ENCODE results near the gene ZNF709.

Gene ZNF709

DNA sequence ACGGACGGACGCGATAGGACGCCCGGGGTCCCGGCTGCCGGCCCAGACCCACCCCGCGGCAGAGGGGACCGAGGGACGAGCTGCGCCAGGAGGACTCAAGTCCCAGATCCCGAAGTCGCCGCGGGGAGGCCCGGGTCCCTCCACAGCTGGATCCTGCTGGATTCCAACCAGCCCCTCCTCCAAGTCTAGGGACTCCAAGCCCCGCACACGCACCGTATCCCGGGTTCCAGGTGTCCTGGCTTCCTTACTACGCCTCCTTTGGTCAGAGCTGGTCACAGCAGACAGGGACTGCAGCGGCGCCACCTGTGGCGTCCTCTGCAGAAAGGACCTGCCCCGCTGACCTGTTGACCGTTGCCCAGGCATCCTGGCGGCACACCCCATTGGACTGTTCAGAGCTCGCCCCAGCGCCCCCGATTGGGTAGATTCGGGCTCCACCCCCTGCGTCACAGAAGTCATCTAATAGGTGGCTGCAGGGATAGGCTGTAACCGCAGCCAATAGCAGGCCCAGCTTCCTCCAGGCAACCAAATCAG is 29.0 kb upstream of the ZNF709 start:
- no peaks in the 10 kb centered on the region for H3K27me3 ChIP-seq (ENCODE audit: insufficient read depth, low read depth)
- H3K79me2 ChIP-seq (ENCODE audit: insufficient read depth, low read depth) = no peaks in the 10 kb centered on the region
- no peak overlapping the region for H3K9ac ChIP-seq
- no peak overlapping the region for H2AFZ ChIP-seq (ENCODE audit: low read depth)
- H4K20me1 ChIP-seq (ENCODE audit: insufficient read depth) = no peaks in the 10 kb centered on the region
- H3K4me3 ChIP-seq (IDR thresholded peaks at IDR 0.05; ENCODE audit: insufficient read depth, low read depth, low read length) = no peak overlapping the region
- H3K4me2 ChIP-seq = no peak overlapping the region
- H3K36me3 ChIP-seq (ENCODE audit: insufficient read depth) = no peaks in the 10 kb centered on the region
- H3K27ac ChIP-seq = no peak overlapping the region
- H3K4me1 ChIP-seq (ENCODE audit: low read depth, poor library complexity, severe bottlenecking) = no peaks in the 10 kb centered on the region
- no peak for TF ChIP-seq CTCF (conservative IDR thresholded peaks at IDR 0.05; ENCODE audit: low read depth, low read length)

GRCh38 chr19:12497032-12497431 is 12.4 kb upstream of the ZNF709 start:
- H3K4me2 ChIP-seq = no peak overlapping the region
- no peak overlapping the region for H2AFZ ChIP-seq (ENCODE audit: low read depth)

DNA sequence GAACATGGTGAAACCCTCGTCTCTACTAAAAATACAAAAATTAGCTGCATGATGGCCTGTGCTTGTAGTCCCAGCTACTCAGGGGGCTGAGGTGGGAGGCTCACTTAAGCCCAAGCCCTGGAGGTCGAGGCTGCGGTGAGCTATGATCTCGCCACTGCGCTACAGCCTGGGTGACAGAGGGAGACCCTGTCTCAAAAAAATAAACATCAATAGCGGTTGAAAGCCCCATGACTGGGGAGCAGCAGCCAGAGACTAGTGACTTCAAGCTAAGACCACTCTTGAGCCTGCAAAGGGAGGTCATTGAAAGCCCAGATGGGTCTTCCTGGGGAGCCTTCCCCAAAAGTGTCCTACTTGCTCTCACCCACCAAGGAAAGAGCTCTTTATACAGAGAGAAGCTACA is 11.9 kb upstream of the ZNF709 start:
- Histone ChIP-seq H3K4me1 (ENCODE audit: low read depth, poor library complexity, severe bottlenecking) (peaks cover 4% of the 10 kb centered on the region), H3K4me2 (no peak overlapping the region), H3K79me2 (ENCODE audit: insufficient read depth, low read depth) (no peaks in the 10 kb centered on the region), H3K27ac (no peak overlapping the region), H2AFZ (ENCODE audit: low read depth) (no peak overlapping the region), H4K20me1 (ENCODE audit: insufficient read depth) (no peaks in the 10 kb centered on the region), H3K9ac (no peak overlapping the region), H3K4me3 (IDR thresholded peaks at IDR 0.05; ENCODE audit: insufficient read depth, low read depth, low read length) (no peak overlapping the region), H3K36me3 (ENCODE audit: insufficient read depth) (no peaks in the 10 kb centered on the region), H3K27me3 (ENCODE audit: insufficient read depth, low read depth) (no peaks in the 10 kb centered on the region)
- no peak for TF ChIP-seq CTCF (conservative IDR thresholded peaks at IDR 0.05; ENCODE audit: low read depth, low read length)

More at GRCh38 chr19:12497032-12497431, 12.4 kb upstream of the ZNF709 start:
- H4K20me1 ChIP-seq (ENCODE audit: insufficient read depth) = no peaks in the 10 kb centered on the region
- H3K36me3 ChIP-seq (ENCODE audit: insufficient read depth) = no peaks in the 10 kb centered on the region
- no peaks in the 10 kb centered on the region for H3K27me3 ChIP-seq (ENCODE audit: insufficient read depth, low read depth)
- no peak overlapping the region for H3K27ac ChIP-seq
- no peaks in the 10 kb centered on the region for H3K79me2 ChIP-seq (ENCODE audit: insufficient read depth, low read depth)
- TF ChIP-seq CTCF (conservative IDR thresholded peaks at IDR 0.05; ENCODE audit: low read depth, low read length) = no peak
- H3K4me1 ChIP-seq (ENCODE audit: low read depth, poor library complexity, severe bottlenecking) = peaks cover 4% of the 10 kb centered on the region
- H3K4me3 ChIP-seq (IDR thresholded peaks at IDR 0.05; ENCODE audit: insufficient read depth, low read depth, low read length) = no peak overlapping the region
- no peak overlapping the region for H3K9ac ChIP-seq

DNA sequence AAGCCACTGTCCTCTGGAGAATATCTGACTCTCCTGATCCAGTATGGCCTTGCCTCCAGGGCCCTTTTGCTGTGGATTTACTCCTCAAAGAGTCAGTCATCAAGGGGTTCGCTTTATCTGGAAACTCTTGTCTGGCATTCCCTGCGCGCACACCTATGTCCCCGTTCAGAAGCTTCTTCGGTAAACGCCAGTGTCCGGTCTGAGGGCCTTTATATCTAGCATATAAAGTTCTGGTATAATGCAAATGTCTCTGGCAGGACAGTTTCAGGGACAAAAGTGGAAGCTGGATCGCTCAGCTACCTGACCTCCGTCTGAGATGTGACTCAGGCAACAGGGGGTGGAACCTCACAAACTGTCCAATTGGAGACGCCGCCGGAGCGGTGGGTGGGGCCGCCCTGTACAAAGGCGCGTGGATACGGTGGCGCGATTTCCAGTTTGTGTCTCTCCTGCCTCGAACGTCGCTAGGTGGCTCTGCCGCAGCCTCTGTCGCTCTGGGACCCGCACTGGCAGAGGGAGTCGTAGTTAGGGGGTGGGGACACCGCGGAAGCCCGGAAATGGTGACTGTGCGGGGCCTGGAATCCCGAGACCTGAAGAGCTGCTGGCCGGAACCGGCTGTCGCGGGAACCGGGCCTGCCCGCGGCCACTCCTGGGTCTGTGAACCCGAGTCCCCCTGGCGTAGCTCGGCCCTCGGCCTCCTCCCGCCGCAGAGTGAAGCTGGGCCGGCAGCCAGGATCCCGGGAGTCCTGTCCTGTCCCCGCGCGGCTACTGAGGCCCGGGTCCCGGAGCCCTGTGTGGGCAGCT is 10.6 kb upstream of the ZNF709 start:
- H3K9ac ChIP-seq = peak overlapping the region; percentile 85; the same call in 1 of the 2 replicates
- peak overlapping the region; percentile 75 for H3K4me2 ChIP-seq
- H2AFZ ChIP-seq (ENCODE audit: low read depth) = peak overlapping the region; percentile 99
- no peaks in the 10 kb centered on the region for H4K20me1 ChIP-seq (ENCODE audit: insufficient read depth)
- no peaks in the 10 kb centered on the region for H3K27me3 ChIP-seq (ENCODE audit: insufficient read depth, low read depth)
- H3K27ac ChIP-seq = peak overlapping the region; percentile 75
- peak; percentile 33; the same call in 1 of the 2 replicates for TF ChIP-seq CTCF (conservative IDR thresholded peaks at IDR 0.05; ENCODE audit: low read depth, low read length)
- peaks cover 4% of the 10 kb centered on the region for H3K4me1 ChIP-seq (ENCODE audit: low read depth, poor library complexity, severe bottlenecking)
- H3K36me3 ChIP-seq (ENCODE audit: insufficient read depth) = no peaks in the 10 kb centered on the region
- peak overlapping the region; percentile 56 for H3K4me3 ChIP-seq (IDR thresholded peaks at IDR 0.05; ENCODE audit: insufficient read depth, low read depth, low read length)
- no peaks in the 10 kb centered on the region for H3K79me2 ChIP-seq (ENCODE audit: insufficient read depth, low read depth)

All from KMS-11 (cell line).